Activated CD4-positive, alpha-beta memory T cell treated with anti-CD3 and anti-CD28 coated beads for 36 hours (primary cell): Measurements from ENCODE around the gene TSR3. TPM values are rescaled to one million over a fixed set of nuclear protein-coding genes. Genes with fewer than 3 reads are reported as not detected.
A peak's percentile ranks its signal among the peaks of the same experiment; 100 is the strongest.
"Not testable (repeated sequence)": the region's sequence is repeated elsewhere in the genome, so short reads cannot be mapped to it uniquely, and the experiment has no call there.

ENCODE experiments used
- CTCF ChIA-PET: fragments of 350-600 bp; sonication (Branson Sonifier 250); formaldehyde crosslinking; loops from one replicate; lab custom pipeline; 2021; ENCODE audit warnings: antibody characterized with exemption, inconsistent platforms; lab: Charles Lee
- POLR2A ChIA-PET: fragments of 350-600 bp; sonication (Branson Sonifier 250); formaldehyde crosslinking; loops from one replicate; lab custom pipeline; 2021; ENCODE audit warnings: antibody characterized with exemption; lab: Charles Lee
- DNase-seq: peaks from one replicate; pipeline ENCODE4 v3.0.0-alpha.2; 2020
- H3K27ac Mint-ChIP-seq: one replicate; pipeline ENCODE4 v1.8.0; 2021; ENCODE audit warnings: mixed read lengths
- H3K27me3 Mint-ChIP-seq: one replicate; pipeline ENCODE4 v1.8.0; 2021; ENCODE audit warnings: mixed read lengths
- H3K36me3 Mint-ChIP-seq: one replicate; pipeline ENCODE4 v1.8.0; 2021; ENCODE audit warnings: mixed read lengths
- H3K4me1 Mint-ChIP-seq: one replicate; pipeline ENCODE4 v1.8.0; 2021; ENCODE audit warnings: low read depth, mixed read lengths
- H3K4me3 Mint-ChIP-seq: one replicate; pipeline ENCODE4 v1.8.0; 2021; ENCODE audit warnings: mild to moderate bottlenecking, mixed read lengths
- H3K9me3 Mint-ChIP-seq: one replicate; pipeline ENCODE4 v1.8.0; 2021; ENCODE audit warnings: mixed read lengths
- intact Hi-C: fragments of 100-400 bp; cut with micrococcal nuclease; formaldehyde crosslinking; loops from one replicate; pipeline ENCODE4 v1.15.1; 2023
- total RNA-seq, 2 experiments: library from RNA; stranded (reverse); gene quantifications; one replicate each; pipeline ENCODE4 v1.2.3, GENCODE V29; 2021

Gene TSR3
- total RNA-seq, 2 experiments from 2014 or later = 59.6 to 60.8 TPM

GRCh38 chr16:1333149-1333812 lies 18.4 kb downstream of the TSR3 start, which contains the start of gene BAIAP3:
Gene BAIAP3 (plus strand): TSS chr16:1333645. CDS start chr16:1338550, 4,905 bp downstream.
- DNase-seq = peak; percentile 63
- no peaks in the 10 kb centered on the region for H3K36me3 Mint-ChIP-seq
- ChIA-PET CTCF (interaction anchor here (2.3 kb wide), 1 partner anchor 30 kb away, joined by 8 read pairs; no protein-coding TSS in a partner anchor), POLR2A (no interaction called here)
- peaks cover 19% of the 10 kb centered on the region for H3K4me1 Mint-ChIP-seq
- H3K4me3 Mint-ChIP-seq = peak within 1 kb of the TSS; percentile 37
- H3K9me3 Mint-ChIP-seq = no peaks in the 10 kb centered on the region
- peaks cover 17% of the 10 kb centered on the region for H3K27me3 Mint-ChIP-seq
- no peak within 1 kb of the TSS for H3K27ac Mint-ChIP-seq
- intact Hi-C loops = no loop called here

DNA sequence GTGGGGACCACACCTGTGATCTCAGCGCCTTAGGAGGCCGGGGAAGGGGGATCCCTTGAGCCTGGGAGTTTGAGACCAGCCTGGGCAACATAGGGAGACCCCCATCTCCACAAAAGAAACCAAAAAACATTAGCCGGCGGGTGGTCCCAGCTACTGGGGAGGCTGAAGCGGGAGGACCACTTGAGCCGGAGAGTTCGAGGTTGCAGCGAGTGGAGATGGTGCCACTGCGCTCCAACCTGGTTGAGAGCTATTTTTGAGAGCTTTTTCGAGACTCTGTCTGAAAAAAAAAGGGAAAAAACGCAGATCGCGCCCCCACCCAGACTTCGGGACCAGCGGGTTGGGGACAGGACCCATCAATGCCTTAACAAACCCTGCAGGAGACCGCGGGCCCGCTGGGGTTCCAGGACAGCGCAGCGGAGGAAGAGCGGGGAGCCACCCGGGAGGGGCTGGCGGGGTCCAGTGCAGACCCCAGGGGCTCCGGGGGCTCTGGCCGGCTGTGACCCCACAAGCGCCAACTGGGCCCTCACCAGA lies 19.0 kb downstream of the TSR3 start:
- peaks cover 19% of the 10 kb centered on the region for H3K4me1 Mint-ChIP-seq
- ChIA-PET POLR2A (interaction anchor here (1.2 kb wide), 1 partner anchor 23 kb away, joined by 3 read pairs; the partner anchor contains the start of gene UBE2I), CTCF (interaction anchor here (0.6 to 2.3 kb wide), 4 partner anchors 27 to 86 kb away, joined by 3 to 8 read pairs (median 4); no protein-coding TSS in a partner anchor)
- DNase-seq = no peak
- H3K27me3 Mint-ChIP-seq = peaks cover 17% of the 10 kb centered on the region
- no peak overlapping the region for H3K27ac Mint-ChIP-seq
- no peaks in the 10 kb centered on the region for H3K36me3 Mint-ChIP-seq
- H3K9me3 Mint-ChIP-seq = no peaks in the 10 kb centered on the region
- intact Hi-C loops = no loop called here
- peak overlapping the region; percentile 37 for H3K4me3 Mint-ChIP-seq

DNA sequence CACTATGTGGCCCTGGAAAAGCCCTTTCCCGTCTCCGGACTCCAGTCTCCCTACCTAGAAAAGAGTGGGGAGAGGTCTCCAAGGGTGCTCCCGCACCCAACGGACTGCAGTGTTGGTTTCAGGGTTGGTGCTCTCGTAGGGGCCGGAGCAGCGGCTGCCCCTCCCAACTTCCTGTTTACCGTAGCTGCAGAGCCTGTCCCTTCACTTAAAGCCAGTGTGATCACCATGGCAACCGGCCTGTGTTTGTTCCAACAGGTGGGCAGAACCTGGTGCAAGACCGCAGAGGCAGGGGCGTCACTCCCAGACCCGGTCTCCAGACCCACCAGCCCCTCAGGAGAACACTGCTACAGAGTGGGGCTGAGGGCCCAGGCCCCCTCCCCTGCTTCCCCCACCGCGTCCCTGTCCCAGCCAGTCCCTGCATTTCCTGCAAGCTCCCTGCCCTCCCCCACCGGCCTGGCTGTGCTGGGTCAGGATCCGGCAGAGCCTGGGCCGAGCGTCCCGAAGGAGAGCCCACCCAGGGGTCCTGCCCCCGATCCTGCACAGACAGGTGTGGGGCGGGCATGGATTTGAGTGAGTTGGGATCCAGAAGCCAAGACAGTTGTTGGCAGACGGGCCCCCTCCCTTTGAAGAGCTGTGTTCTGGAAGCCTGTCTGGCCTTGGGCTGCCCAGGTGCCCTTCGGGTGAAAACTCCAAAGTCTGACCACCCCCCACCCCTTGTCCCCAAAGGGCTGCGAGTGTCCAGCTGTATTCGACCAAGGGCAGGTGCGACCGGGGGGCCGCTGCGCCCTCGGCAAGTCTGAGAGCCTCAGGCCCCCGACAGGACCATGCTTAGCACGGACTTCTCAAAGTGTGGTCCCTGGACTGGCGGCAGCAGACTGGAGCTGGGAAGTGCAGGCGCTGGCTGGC lies 19.7 kb downstream of the TSR3 start:
- ChIA-PET POLR2A (interaction anchor here (1.2 kb wide), 1 partner anchor 22 kb away, joined by 3 read pairs; the partner anchor contains the start of gene UBE2I), CTCF (interaction anchor here (0.6 to 2.3 kb wide), 5 partner anchors 23 to 85 kb away, joined by 3 to 8 read pairs (median 4); partner anchors contain the start of gene UBE2I)
- no peak overlapping the region for H3K4me3 Mint-ChIP-seq
- no peaks in the 10 kb centered on the region for H3K9me3 Mint-ChIP-seq
- peak; percentile 58 for DNase-seq
- intact Hi-C loops = no loop called here
- H3K4me1 Mint-ChIP-seq = peaks cover 19% of the 10 kb centered on the region
- H3K27me3 Mint-ChIP-seq = peaks cover 17% of the 10 kb centered on the region
- no peaks in the 10 kb centered on the region for H3K36me3 Mint-ChIP-seq
- no peak overlapping the region for H3K27ac Mint-ChIP-seq

DNA sequence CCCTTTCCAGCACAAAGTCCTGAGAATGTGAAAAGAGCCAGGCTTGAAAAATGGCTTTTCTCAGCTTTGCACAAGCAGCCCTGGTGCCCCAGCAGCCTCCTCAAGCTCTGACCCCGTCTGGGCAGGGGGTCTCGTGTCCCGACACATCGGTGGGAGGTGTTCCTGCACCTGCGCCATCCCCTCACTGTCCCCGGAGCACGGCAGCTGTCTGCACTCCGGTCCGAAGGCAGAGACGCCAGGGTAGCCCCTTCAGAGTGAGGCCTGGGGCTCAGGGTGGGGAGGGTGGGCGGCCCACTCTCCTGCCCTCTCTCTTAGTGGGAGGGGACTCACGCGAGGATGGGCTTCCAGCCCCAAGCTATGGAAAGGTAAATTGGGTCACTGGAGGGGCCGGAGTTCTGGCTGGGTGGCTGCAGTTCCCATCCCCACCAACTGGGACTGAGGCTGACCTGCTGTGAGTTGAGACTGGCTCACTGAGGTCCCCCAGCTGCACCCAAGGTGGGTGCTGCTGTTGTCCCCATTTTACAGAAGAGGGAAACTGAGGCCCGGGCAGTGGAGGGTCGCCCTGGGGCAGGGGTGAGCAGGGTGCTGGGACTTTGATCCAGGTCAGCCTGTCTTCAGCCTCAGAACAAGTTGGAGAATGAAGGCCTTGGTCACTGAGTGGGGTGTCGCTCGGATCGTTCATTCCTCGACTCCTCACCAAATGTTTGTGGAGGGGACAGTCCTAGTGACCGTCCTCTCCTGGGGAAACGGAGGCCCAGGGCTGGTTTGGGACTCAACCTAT lies 20.6 kb downstream of the TSR3 start:
- CTCF ChIA-PET = interaction anchor here (0.7 to 2.3 kb wide), 5 partner anchors 17 to 375 kb away, joined by 3 to 8 read pairs (median 4); partner anchors contain the start of genes MAPK8IP3 and UBE2I

DNA sequence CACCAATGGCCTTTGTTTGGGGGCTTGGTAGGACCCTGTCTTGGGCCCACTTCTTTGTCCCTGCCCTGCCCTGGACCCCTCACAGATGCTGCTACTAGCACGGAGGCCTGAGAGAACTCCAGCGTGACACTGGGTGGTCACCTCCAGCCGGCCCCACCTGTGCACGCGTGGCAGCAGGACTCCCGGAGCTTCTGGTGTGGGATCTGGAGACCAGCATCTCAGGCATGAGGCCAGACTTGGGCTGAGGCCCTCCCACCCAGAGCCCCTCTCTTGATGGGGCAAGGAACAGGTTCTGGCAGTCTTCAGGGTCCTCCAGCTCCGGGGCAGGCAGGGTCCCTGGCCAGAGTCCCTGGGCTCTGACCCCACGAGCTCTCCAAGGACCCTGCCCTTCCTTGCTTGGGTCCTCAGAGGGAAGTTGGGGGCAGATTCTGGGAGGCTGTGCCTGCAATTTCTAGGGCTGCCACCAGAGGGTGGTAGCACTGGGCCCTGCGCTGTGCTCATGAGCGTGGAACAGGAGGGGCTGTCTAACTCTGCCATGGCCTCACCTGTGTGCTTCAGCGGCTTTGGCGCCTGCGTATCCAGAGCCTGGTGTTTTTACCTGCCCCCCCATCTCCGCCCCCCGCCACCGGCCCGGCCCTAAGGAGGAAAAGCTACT lies 21.3 kb downstream of the TSR3 start:
- H3K36me3 Mint-ChIP-seq = peaks cover under 1% of the 10 kb centered on the region

More for the DNA sequence above, 20.6 kb downstream of the TSR3 start:
- no peak for DNase-seq
- POLR2A ChIA-PET = interaction anchor here (1.2 kb wide), 1 partner anchor 22 kb away, joined by 3 read pairs; the partner anchor contains the start of gene UBE2I
- H3K36me3 Mint-ChIP-seq = no peaks in the 10 kb centered on the region
- no peaks in the 10 kb centered on the region for H3K9me3 Mint-ChIP-seq
- H3K27me3 Mint-ChIP-seq = peaks cover 17% of the 10 kb centered on the region
- H3K4me1 Mint-ChIP-seq = peaks cover 17% of the 10 kb centered on the region
- H3K4me3 Mint-ChIP-seq = no peak overlapping the region
- no peak overlapping the region for H3K27ac Mint-ChIP-seq
- intact Hi-C loops = no loop called here

GRCh38 chr16:1328961-1329360 lies 22.7 kb downstream of the TSR3 start:
- H3K27me3 Mint-ChIP-seq, H3K9me3 Mint-ChIP-seq, H3K27ac Mint-ChIP-seq, H3K36me3 Mint-ChIP-seq, intact Hi-C loops, H3K4me3 Mint-ChIP-seq, DNase-seq, POLR2A ChIA-PET: not testable (repeated sequence)
- CTCF ChIA-PET = interaction anchor here (1.0 kb wide), 1 partner anchor 282 kb away, joined by 3 read pairs; no protein-coding TSS in a partner anchor
- peaks cover 15% of the 10 kb centered on the region for H3K4me1 Mint-ChIP-seq

More for the DNA sequence above, 21.3 kb downstream of the TSR3 start:
- CTCF ChIA-PET = interaction anchor here (0.7 to 1.1 kb wide), 3 partner anchors 18 to 376 kb away, joined by 3 to 5 read pairs (median 4); partner anchors contain the start of gene MAPK8IP3
- peak; percentile 43 for DNase-seq
- H3K27me3 Mint-ChIP-seq = peaks cover 16% of the 10 kb centered on the region
- H3K4me3 Mint-ChIP-seq = no peak overlapping the region
- POLR2A ChIA-PET = no interaction called here
- H3K4me1 Mint-ChIP-seq = peaks cover 17% of the 10 kb centered on the region
- H3K27ac Mint-ChIP-seq = no peak overlapping the region
- intact Hi-C loops = no loop called here
- no peaks in the 10 kb centered on the region for H3K9me3 Mint-ChIP-seq

- H3K9me3 Mint-ChIP-seq, intact Hi-C loops, H3K4me3 Mint-ChIP-seq, POLR2A ChIA-PET, H3K27ac Mint-ChIP-seq, DNase-seq, H3K27me3 Mint-ChIP-seq: not testable (repeated sequence)
- Mint-ChIP-seq H3K4me1 (peaks cover 15% of the 10 kb centered on the region), H3K36me3 (peaks cover 13% of the 10 kb centered on the region)
- CTCF ChIA-PET = interaction anchor here (1.0 kb wide), 1 partner anchor 283 kb away, joined by 3 read pairs; no protein-coding TSS in a partner anchor
Measured at GRCh38 chr16:1328136-1328535, 23.5 kb downstream of the TSR3 start.

DNA sequence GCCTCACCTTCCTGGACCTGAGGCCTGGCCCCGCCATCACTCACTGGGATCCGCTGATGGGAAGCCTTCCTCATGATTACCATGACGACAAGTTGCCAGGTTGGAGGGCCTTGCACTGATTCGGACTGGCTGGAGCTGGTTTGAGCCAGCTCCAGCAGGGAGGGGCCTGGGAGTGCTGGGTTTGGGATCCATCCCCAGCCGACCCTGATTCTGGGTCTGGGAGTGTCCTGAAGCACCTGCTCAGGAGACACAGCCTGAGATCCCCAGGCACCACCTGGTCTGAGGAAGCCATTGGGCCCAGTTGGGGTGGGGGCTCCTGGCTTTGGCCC lies 24.1 kb downstream of the TSR3 start:
- Mint-ChIP-seq H3K9me3 (no peaks in the 10 kb centered on the region), H3K27ac (no peak overlapping the region), H3K36me3 (peaks cover 13% of the 10 kb centered on the region), H3K4me3 (no peak overlapping the region), H3K4me1 (peaks cover 12% of the 10 kb centered on the region), H3K27me3 (peaks cover 6% of the 10 kb centered on the region)
- ChIA-PET POLR2A (no interaction called here), CTCF (no interaction called here)
- no peak for DNase-seq
- intact Hi-C loops = no loop called here

GRCh38 chr16:1326946-1327618 lies 24.6 kb downstream of the TSR3 start:
- ChIA-PET CTCF (interaction anchor here (1.5 kb wide), 1 partner anchor 8 kb away, joined by 5 read pairs; no protein-coding TSS in a partner anchor), POLR2A (interaction anchor here (1.1 kb wide), 1 partner anchor 800 kb away, joined by 3 read pairs; the partner anchor contains the start of gene CAPN15)
- Mint-ChIP-seq H3K4me3 (no peak overlapping the region), H3K9me3 (no peaks in the 10 kb centered on the region), H3K27ac (no peak overlapping the region), H3K36me3 (peaks cover 13% of the 10 kb centered on the region), H3K27me3 (peaks cover 2% of the 10 kb centered on the region), H3K4me1 (peaks cover 7% of the 10 kb centered on the region)
- intact Hi-C loops = no loop called here
- no peak for DNase-seq

- DNase-seq = no peak
- CTCF ChIA-PET = interaction anchor here (1.5 kb wide), 1 partner anchor 9 kb away, joined by 5 read pairs; no protein-coding TSS in a partner anchor
- POLR2A ChIA-PET = interaction anchor here (1.1 kb wide), 1 partner anchor 799 kb away, joined by 3 read pairs; the partner anchor contains the start of gene CAPN15
- Mint-ChIP-seq H3K9me3 (no peaks in the 10 kb centered on the region), H3K27ac (no peak overlapping the region), H3K27me3 (no peaks in the 10 kb centered on the region), H3K4me3 (no peak overlapping the region), H3K36me3 (peaks cover 13% of the 10 kb centered on the region), H3K4me1 (peaks cover 2% of the 10 kb centered on the region)
- intact Hi-C loops = no loop called here
Measured at GRCh38 chr16:1326391-1326790, 25.3 kb downstream of the TSR3 start.
